GM18873 (cell line): ENCODE results near the gene APLN.

ENCODE experiments used
- ATAC-seq: cut with Tn5 transposase; IDR thresholded peaks from one replicate; pipeline ENCODE4 v1.9.1; 2021; ENCODE audit warnings: mild to moderate bottlenecking, moderate library complexity, moderate number of reproducible peaks; ENCODE audit not compliant: unreplicated experiment, low FRiP score

APLN gene

GRCh38 chrX:129642641-129643040, 12.1 kb downstream of the APLN start:
- no peak for ATAC-seq

GRCh38 chrX:129641941-129642340, 12.8 kb downstream of the APLN start:
- ATAC-seq, result no peak

DNA sequence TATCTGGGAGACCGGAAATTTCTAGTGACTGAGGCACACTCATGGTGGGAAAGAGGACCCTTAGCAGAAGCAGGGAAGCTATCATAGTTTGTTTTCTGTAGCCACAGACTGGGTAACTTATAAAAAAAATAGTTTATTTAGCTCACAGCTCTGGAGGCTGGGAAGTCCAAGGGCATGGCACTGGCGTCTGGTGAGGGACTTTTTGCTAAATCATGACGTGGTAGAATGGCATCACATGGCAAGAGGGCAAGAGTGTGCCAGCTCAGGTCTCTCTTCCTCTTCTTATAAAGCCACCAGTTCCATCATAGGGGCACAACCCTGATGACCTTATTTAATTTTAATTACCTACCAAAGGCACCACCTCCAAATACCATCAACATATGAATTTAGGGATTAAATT, 13.3 kb downstream of the APLN start:
- ATAC-seq, result no peak

- no peak for ATAC-seq
Measured at GRCh38 chrX:129640737-129641136, 14.0 kb downstream of the APLN start.

- ATAC-seq, result no peak
Measured at GRCh38 chrX:129638917-129639316, 15.8 kb downstream of the APLN start.

GRCh38 chrX:129637217-129638109, 17.3 kb downstream of the APLN start:
- ATAC-seq, result peak; percentile 59

- ATAC-seq, result no peak
Measured at GRCh38 chrX:129636175-129636681, 18.5 kb downstream of the APLN start.

DNA sequence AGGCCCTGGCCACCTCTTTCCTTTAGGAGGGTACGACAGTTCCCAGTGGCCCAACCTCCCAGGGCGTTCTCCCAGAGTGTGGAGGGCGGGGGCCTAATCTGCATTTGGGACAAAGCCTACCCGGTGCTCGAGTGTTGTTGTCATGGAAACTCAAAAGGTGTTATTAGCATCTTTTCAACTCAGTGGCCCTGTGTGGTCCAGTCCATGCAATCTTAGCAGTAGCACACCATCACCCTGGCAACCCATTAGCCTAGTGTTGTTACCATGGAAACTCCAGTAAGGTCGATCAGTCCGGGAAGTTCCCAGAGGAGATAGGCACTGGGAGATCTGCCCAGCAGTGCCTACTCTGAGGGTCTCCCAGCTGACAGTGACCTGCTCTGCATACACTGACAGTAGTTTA, 20.2 kb downstream of the APLN start:
- no peak for ATAC-seq

- no peak for ATAC-seq
Measured at GRCh38 chrX:129632443-129632842, 22.3 kb downstream of the APLN start.

DNA sequence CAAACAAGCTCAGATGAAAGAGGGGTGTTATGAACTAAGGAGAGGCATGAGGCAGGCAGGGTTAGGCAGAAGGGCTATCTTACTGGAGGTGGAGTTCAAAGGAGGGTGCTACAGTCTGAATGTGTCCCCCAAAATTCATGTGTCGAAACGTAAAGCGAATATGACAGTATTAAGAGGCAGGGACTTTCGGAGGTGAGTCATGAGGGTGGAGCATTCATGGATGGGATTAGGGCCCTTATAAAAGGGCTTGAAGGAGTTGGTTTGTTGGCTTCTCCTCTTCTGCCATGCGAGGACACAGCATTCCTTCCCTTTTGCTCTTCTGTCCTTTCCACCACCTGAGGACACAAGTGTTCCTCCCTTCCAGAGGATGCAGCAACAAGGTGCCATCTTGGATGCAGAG, 22.9 kb downstream of the APLN start:
- no peak for ATAC-seq

DNA sequence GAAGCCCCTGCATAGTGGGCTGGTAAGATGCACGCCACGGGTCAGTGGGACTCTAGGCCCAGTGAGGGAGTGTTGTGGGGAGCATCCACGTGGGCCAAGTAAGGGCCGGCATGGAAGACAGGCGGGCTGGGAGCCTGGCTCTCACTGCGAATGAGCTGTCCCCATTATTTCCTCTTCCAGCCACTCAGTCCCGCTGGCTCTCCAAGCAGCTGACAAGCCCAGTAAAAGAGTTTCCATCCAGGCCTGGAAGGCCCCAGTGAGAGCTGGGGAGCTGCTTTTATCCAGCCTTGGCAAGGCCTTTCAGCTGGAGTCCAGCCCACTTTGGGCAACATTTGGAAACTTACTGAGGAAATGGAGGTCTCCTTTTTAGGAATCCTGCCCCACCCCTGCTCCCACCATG, 24.9 kb downstream of the APLN start:
- no peak for ATAC-seq

DNA sequence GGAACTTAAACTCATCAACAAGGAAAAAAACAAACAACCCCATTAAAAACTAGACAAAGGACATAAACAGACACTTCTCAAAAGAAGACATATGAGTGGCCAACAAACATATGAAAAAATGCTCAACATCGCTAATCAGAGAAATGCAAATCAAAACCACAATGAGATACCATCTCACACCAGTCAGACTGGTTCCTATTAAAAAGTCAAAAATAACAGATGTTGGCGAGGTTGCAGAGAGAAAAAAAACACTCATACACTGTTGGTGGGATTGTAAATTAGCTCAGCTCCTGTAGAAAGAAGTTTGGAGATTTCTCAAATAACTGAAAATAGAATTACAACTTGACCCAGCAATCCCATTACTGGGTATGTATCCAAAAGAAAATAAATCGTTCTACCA, 28.7 kb downstream of the APLN start:
- ATAC-seq, result no peak

DNA sequence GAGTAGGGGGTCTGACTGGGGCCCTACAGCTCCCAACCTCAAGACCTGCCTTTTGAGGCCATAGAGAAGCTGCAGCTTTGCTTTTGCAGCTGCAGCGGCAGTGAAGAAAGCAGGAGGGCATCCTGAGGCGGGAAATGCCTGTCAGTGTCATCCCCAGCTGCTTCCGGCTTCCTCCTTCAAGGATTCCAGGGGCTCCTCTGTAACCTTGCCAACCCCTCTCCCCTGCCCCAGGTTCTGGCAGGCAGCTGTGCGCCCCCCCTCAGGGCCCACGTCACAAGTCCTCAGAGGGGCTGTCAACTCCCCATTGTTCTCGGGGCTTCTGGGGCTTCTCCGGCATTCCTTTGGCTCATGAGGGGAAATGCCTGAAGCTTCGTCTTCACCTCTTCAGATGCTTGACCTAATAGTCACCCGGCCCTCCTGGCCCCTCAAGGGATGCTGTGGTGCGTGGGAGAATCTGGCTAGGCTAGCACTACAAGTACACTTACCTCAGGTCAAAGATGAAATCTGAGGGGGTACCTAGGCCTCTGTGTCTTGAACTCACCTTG, 31.9 kb downstream of the APLN start:
- ATAC-seq, result no peak

DNA sequence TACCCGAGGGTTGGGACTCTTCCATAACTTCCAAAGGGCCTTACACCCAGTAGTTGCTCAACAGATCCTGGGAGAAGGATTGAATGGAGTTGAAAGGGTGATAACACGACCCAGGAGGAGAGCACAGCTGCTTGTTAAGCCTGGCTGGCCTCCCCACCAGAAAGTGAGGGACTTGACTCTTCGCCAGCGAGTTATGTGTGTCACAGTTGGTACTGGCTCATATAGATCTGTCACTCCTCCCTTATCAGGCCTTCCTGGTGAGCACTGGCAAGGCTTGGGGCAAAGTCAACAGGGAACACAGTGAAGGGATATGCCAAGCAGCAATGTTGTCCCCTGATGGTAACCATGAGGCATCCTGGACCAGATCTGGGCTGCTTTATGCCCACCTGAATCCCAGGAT, 35.8 kb downstream of the APLN start:
- no peak for ATAC-seq

DNA sequence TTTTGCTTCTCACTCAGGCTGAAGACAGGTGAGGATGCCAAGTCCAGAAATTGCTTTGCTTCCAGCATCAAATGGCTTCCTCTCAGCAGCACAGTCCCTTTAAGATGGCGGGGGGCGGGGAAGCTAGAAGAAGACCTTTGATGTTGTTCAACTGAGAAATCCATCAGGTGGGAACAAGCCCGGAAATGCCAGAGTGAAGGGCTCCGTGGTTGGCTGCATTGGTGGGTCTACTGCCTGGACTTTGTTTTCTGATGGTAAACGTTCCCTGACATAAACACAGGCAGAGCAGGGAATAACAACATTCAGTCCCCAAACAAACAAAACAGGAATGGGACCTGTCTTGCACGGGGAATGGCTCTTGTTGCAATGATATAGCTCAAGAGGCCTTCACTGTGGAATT, 37.3 kb downstream of the APLN start:
- no peak for ATAC-seq

GRCh38 chrX:129614481-129615255, 40.1 kb downstream of the APLN start:
- no peak for ATAC-seq

DNA sequence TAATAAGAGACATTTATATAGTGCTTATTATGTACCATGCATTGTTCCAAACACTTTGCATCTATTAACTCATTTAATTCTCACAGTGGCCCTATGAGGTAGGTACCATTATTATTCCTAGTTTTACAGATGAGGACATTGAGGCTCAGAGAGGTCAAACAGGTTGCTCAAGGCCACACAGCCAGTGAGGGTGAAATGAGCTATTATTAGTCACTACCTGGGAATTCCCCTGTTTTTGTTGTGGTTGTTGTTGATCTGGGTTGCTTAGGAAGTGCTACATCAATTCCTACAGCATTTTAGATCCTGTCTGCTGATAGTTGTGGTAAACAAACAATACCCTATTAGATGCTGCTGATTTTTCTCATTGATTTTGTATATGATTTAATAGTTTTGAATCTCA, 41.2 kb downstream of the APLN start:
- no peak for ATAC-seq

DNA sequence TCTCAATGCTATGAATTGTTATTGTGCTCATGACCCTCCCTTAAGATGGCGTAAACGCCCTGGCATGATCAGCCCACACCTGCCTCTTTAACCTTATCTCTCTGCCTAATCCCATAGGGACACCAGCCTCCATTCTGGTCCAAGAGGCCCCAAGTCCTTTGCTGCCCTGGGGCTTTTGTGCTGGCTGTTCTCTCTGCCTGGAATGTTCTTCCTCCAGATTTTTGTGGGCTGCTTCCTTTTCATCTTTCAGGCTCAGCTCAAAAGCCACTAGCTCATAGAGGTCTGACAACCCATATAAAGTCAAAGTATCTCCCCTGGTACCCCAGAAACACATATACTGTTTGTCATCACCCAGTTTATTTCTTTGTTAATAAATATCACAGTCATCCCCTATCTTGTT, 42.4 kb downstream of the APLN start:
- no peak for ATAC-seq

- ATAC-seq, result no peak
Measured at GRCh38 chrX:129609395-129609794, 45.4 kb downstream of the APLN start.

DNA sequence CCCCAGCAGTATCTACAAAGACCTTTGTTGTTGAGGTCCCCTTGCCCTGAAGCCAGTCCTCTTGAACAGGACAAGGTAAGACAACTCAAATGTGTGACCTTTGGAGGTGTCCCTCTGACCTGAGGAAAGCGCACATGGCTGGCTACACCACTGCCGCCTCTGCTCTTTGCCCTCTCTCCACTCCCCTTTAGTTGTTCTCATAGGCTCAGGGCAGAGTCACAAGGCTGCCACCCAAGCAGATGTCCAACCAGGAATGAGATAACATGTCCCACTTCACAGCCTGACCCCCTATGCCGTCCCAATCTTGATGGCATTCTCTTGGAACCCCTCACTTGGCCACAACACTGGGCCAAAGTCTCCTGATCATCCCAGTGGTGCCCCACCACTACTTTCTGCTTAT, 46.3 kb downstream of the APLN start:
- no peak for ATAC-seq

DNA sequence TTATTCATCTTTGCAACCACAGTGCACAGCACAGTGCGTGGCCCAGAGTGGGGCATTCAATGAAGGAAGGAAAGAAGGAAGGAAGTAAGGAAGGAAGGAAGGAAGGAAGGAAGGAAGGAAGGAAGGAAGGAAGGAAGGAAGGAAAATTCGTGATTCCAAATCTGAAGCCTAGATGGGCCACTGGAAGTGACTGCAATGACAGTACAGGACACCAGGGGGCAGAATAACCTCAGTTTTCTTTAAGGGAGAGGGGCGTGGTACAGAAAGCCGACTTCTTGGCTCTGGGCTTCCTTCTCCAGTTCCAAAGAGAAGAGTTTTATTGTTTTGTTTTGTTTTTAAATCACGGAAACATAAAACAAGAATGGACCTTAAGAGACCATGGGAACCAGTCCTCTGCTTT, 47.8 kb downstream of the APLN start:
- no peak for ATAC-seq
